Activated T-helper 2 cell treated with anti-CD3 and anti-CD28 coated beads, Interferon-gamma antibody, Interleukin-2, Interleukin-4, amounts not matched to agents 10 μg/mL and 5 μg/mL and 100 μg/mL, durations not matched to agents 14 hours and 24 hours and 36 hours (primary cell): ENCODE data around the gene SLC16A2. TPM values are rescaled to one million over a fixed set of nuclear protein-coding genes. Genes with fewer than 3 reads are reported as not detected.
A peak's percentile ranks its signal among the peaks of the same experiment; 100 is the strongest.
"Not testable (repeated sequence)": the region's sequence is repeated elsewhere in the genome, so short reads cannot be mapped to it uniquely, and the experiment has no call there.

Source experiments
- DNase-seq: peaks from one replicate; pipeline ENCODE4 v3.0.0; 2021; ENCODE audit warnings: low spot score
- H3K27ac Mint-ChIP-seq: one replicate; pipeline ENCODE4 v1.8.0; 2021; ENCODE audit warnings: mixed read lengths
- H3K27me3 Mint-ChIP-seq: one replicate; pipeline ENCODE4 v1.8.0; 2021; ENCODE audit warnings: low read depth, mixed read lengths
- H3K36me3 Mint-ChIP-seq: one replicate; pipeline ENCODE4 v1.8.0; 2021; ENCODE audit warnings: low read depth, mixed read lengths
- H3K4me1 Mint-ChIP-seq: one replicate; pipeline ENCODE4 v1.8.0; 2021; ENCODE audit warnings: low read depth, mixed read lengths
- H3K4me3 Mint-ChIP-seq: one replicate; pipeline ENCODE4 v1.8.0; 2021; ENCODE audit warnings: low read depth, mild to moderate bottlenecking, moderate library complexity, mixed read lengths
- H3K9me3 Mint-ChIP-seq: one replicate; pipeline ENCODE4 v1.8.0; 2021; ENCODE audit warnings: mixed read lengths
- intact Hi-C: fragments of 100-400 bp; cut with micrococcal nuclease; formaldehyde crosslinking; loops from one replicate; pipeline ENCODE4 v1.15.1; 2023
- total RNA-seq: library from RNA; stranded (reverse); gene quantifications from 2 replicates; pipeline ENCODE4 v1.2.3, GENCODE V29; 2022

The SLC16A2 gene
- total RNA-seq, 1 donor from 2014 or later: 1.1 TPM

GRCh38 chrX:74493806-74494205 is 72.5 kb downstream of the SLC16A2 start:
- H3K4me1 Mint-ChIP-seq: no peaks in the 10 kb centered on the region
- intact Hi-C loops: loop anchor here (2.0 kb wide), 1 partner anchor 57 kb away; no protein-coding TSS in a partner anchor
- no peak overlapping the region for H3K27ac Mint-ChIP-seq
- H3K9me3 Mint-ChIP-seq: no peaks in the 10 kb centered on the region
- DNase-seq: no peak
- no peaks in the 10 kb centered on the region for H3K27me3 Mint-ChIP-seq
- H3K36me3 Mint-ChIP-seq: no peaks in the 10 kb centered on the region
- no peak overlapping the region for H3K4me3 Mint-ChIP-seq

- Mint-ChIP-seq H3K4me3 (no peak overlapping the region), H3K27ac (no peak overlapping the region), H3K9me3 (no peaks in the 10 kb centered on the region), H3K27me3 (no peaks in the 10 kb centered on the region), H3K4me1 (no peaks in the 10 kb centered on the region), H3K36me3 (no peaks in the 10 kb centered on the region)
- no peak for DNase-seq
- intact Hi-C loops: no loop called here
Measured at GRCh38 chrX:74498924-74499323, 77.6 kb downstream of the SLC16A2 start.

GRCh38 chrX:74500067-74500466 is 78.8 kb downstream of the SLC16A2 start:
- H3K4me1 Mint-ChIP-seq: no peaks in the 10 kb centered on the region
- no peaks in the 10 kb centered on the region for H3K36me3 Mint-ChIP-seq
- H3K27me3 Mint-ChIP-seq: no peaks in the 10 kb centered on the region
- DNase-seq: no peak
- H3K9me3 Mint-ChIP-seq: no peaks in the 10 kb centered on the region
- H3K27ac Mint-ChIP-seq: no peak overlapping the region
- no peak overlapping the region for H3K4me3 Mint-ChIP-seq
- intact Hi-C loops: no loop called here

- no peaks in the 10 kb centered on the region for H3K4me1 Mint-ChIP-seq
- H3K27me3 Mint-ChIP-seq: no peaks in the 10 kb centered on the region
- H3K9me3 Mint-ChIP-seq: no peaks in the 10 kb centered on the region
- no peaks in the 10 kb centered on the region for H3K36me3 Mint-ChIP-seq
- H3K27ac Mint-ChIP-seq: no peak overlapping the region
- no peak for DNase-seq
- no peak overlapping the region for H3K4me3 Mint-ChIP-seq
- intact Hi-C loops: no loop called here
Measured at GRCh38 chrX:74500555-74500954, 79.3 kb downstream of the SLC16A2 start.

- Mint-ChIP-seq H3K4me1 (peaks cover 2% of the 10 kb centered on the region), H3K36me3 (no peaks in the 10 kb centered on the region), H3K27ac (no peak overlapping the region), H3K27me3 (no peaks in the 10 kb centered on the region), H3K4me3 (no peak overlapping the region), H3K9me3 (no peaks in the 10 kb centered on the region)
- intact Hi-C loops: no loop called here
- DNase-seq: no peak
Measured at GRCh38 chrX:74505437-74505836, 84.1 kb downstream of the SLC16A2 start.

- peak overlapping the region; percentile 24 for H3K27ac Mint-ChIP-seq
- no peaks in the 10 kb centered on the region for H3K36me3 Mint-ChIP-seq
- H3K27me3 Mint-ChIP-seq: no peaks in the 10 kb centered on the region
- intact Hi-C loops: loop anchor here (2.0 kb wide), 1 partner anchor 28 kb away; no protein-coding TSS in a partner anchor
- H3K9me3 Mint-ChIP-seq: no peaks in the 10 kb centered on the region
- H3K4me1 Mint-ChIP-seq: peaks cover 2% of the 10 kb centered on the region
- DNase-seq: no peak
- no peak overlapping the region for H3K4me3 Mint-ChIP-seq
Measured at GRCh38 chrX:74506317-74507115, 85.2 kb downstream of the SLC16A2 start.

GRCh38 chrX:74507191-74507590 is 85.9 kb downstream of the SLC16A2 start:
- Mint-ChIP-seq H3K9me3 (no peaks in the 10 kb centered on the region), H3K27ac (no peak overlapping the region), H3K27me3 (no peaks in the 10 kb centered on the region), H3K4me3 (no peak overlapping the region), H3K4me1 (peaks cover 4% of the 10 kb centered on the region), H3K36me3 (no peaks in the 10 kb centered on the region)
- DNase-seq: no peak
- intact Hi-C loops: loop anchor here (2.0 kb wide), 1 partner anchor 28 kb away; no protein-coding TSS in a partner anchor

- intact Hi-C loops: no loop called here
- Mint-ChIP-seq H3K27ac (no peak overlapping the region), H3K36me3 (no peaks in the 10 kb centered on the region), H3K4me3 (no peak overlapping the region), H3K27me3 (no peaks in the 10 kb centered on the region), H3K9me3 (no peaks in the 10 kb centered on the region), H3K4me1 (peaks cover 7% of the 10 kb centered on the region)
- no peak for DNase-seq
Measured at GRCh38 chrX:74509989-74510388, 88.7 kb downstream of the SLC16A2 start.

- Mint-ChIP-seq H3K9me3 (no peaks in the 10 kb centered on the region), H3K27ac (no peak overlapping the region), H3K4me3 (no peak overlapping the region), H3K36me3 (no peaks in the 10 kb centered on the region), H3K27me3 (no peaks in the 10 kb centered on the region), H3K4me1 (peaks cover 7% of the 10 kb centered on the region)
- intact Hi-C loops: no loop called here
- no peak for DNase-seq
Measured at GRCh38 chrX:74510401-74510800, 89.1 kb downstream of the SLC16A2 start.

- H3K27ac Mint-ChIP-seq: no peak overlapping the region
- peaks cover 7% of the 10 kb centered on the region for H3K4me1 Mint-ChIP-seq
- DNase-seq: no peak
- no peaks in the 10 kb centered on the region for H3K9me3 Mint-ChIP-seq
- H3K36me3 Mint-ChIP-seq: no peaks in the 10 kb centered on the region
- H3K27me3 Mint-ChIP-seq: no peaks in the 10 kb centered on the region
- intact Hi-C loops: no loop called here
- no peak overlapping the region for H3K4me3 Mint-ChIP-seq
Measured at GRCh38 chrX:74511704-74512103, 90.4 kb downstream of the SLC16A2 start.

- peaks cover 4% of the 10 kb centered on the region for H3K9me3 Mint-ChIP-seq
- no peaks in the 10 kb centered on the region for H3K27me3 Mint-ChIP-seq
- no peak overlapping the region for H3K4me3 Mint-ChIP-seq
- no peak overlapping the region for H3K27ac Mint-ChIP-seq
- H3K4me1 Mint-ChIP-seq: peaks cover 7% of the 10 kb centered on the region
- H3K36me3 Mint-ChIP-seq: no peaks in the 10 kb centered on the region
- intact Hi-C loops: no loop called here
- DNase-seq: no peak
Measured at GRCh38 chrX:74514384-74514783, 93.1 kb downstream of the SLC16A2 start.

- peaks cover 6% of the 10 kb centered on the region for H3K4me1 Mint-ChIP-seq
- no peaks in the 10 kb centered on the region for H3K27me3 Mint-ChIP-seq
- H3K9me3 Mint-ChIP-seq: peaks cover 4% of the 10 kb centered on the region
- no peak overlapping the region for H3K27ac Mint-ChIP-seq
- DNase-seq: no peak
- intact Hi-C loops: no loop called here
- no peak overlapping the region for H3K4me3 Mint-ChIP-seq
- H3K36me3 Mint-ChIP-seq: no peaks in the 10 kb centered on the region
Measured at GRCh38 chrX:74515356-74515755, 94.1 kb downstream of the SLC16A2 start.

- DNase-seq, H3K4me1 Mint-ChIP-seq, H3K27ac Mint-ChIP-seq, H3K9me3 Mint-ChIP-seq, intact Hi-C loops, H3K27me3 Mint-ChIP-seq, H3K36me3 Mint-ChIP-seq, H3K4me3 Mint-ChIP-seq: not testable (repeated sequence)
Measured at GRCh38 chrX:74516013-74516412, 94.7 kb downstream of the SLC16A2 start.
